GM19455 (cell line): ENCODE data around the gene PCLAF.
"Not testable (repeated sequence)": the region's sequence is repeated elsewhere in the genome, so short reads cannot be mapped to it uniquely, and the experiment has no call there.

Experiments
- ATAC-seq: cut with Tn5 transposase; IDR thresholded peaks from one replicate; pipeline ENCODE4 v1.9.1; 2021; ENCODE audit not compliant: unreplicated experiment

The PCLAF gene

DNA sequence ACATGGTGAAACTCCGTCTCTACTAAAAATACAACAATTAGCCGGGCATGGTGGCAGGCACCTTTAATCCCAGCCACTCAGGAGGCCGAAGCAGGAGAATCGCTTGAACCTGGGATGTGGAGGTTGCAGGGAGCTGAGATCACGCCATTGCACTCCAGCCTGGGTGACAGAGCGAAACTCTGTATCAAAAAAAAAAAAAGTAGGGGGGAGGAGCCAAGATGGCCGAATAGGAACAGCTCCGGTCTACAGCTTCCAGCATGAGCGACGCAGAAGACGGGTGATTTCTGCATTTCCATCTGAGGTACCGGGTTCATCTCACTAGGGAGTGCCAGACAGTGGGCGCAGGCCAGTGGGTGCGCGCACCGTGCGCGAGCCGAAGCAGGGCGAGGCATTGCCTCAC is 54.8 kb downstream of the PCLAF start:
- ATAC-seq: not testable (repeated sequence)

DNA sequence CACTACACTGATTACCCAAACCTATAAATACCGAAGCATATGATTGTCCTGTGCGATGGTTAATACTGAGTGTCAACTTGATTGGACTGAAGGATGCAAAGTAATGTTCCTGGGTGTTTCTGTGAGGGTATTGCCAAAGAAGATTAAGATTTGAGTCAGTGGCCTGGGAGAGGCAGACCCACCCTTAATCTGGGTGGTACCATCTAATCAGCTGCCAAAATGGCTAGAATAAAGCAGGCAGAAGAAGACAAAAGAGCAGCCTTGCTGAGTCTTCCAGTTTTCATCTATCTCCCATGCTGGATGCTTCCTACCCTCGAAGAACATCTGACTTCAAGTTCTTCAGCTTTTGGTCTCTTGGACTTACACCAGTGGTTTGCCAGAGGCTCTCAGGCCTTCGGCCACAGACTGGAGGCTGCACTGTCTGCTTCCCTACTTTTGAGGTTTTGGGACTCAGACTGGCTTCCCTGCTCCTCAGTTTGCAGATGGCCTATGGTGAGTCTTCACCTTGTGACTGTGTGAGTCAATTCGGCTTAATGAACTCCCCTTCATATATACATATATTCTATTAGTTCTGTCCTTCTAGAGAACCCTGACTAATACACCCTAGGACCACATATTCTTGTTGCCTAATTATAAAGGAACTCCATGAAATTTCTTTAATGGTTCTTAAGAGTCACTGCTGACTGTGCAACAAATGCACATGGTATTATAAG is 56.9 kb downstream of the PCLAF start:
- ATAC-seq: no peak

DNA sequence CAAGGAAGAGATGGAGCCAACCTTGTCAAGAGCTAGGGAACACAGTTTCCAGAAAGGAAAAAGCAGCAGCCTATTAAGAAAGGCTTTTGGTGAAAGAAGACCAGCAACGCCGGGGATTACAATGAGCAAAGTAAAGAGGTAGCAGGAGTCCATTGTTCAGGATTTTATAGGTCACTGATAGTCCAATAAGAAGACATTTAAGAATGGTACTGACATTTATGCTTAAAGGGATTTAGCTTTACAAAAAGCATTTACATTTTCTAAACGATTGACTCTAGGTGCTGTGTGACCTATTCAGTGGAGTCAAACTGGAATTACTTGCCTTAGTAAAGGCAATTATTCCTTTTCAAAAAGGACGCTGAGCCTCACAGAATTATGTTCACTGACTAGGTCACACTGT is 66.0 kb downstream of the PCLAF start:
- no peak for ATAC-seq

DNA sequence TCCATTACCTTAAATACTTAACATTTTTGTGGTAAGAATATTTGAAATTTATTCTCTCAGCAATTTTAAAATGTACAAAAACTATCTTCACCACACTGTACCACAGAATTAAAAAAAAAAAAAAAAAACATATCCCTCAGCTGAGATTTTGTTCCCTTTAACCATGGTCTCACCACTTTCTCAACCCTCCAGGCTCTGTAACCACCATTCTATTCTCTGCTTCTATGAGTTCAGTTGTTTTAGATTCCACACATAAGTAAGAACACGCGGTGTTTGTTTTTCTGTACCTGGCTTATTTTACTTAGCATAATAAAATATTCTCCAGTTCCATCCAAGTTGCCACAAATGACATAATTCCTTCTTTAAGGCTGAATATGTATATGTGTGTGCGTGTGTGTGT is 66.8 kb downstream of the PCLAF start:
- no peak for ATAC-seq
